H4 (cell line): Measurements from ENCODE around the gene DUOX1. TPM values are rescaled to one million over a fixed set of nuclear protein-coding genes. Genes with fewer than 3 reads are reported as not detected.

Source experiments
- DNase-seq: peaks from one replicate; pipeline ENCODE4 v3.0.0-alpha.2; 2015; ENCODE audit warnings: low spot score
- total RNA-seq: library from RNA; depleted of rRNA; stranded (reverse); fragments of >200 nt; shearing (Covaris generic); gene quantifications from 2 replicates; pipeline ENCODE4 v1.2.3, GENCODE V29; 2014

The DUOX1 gene
- total RNA-seq, 1 experiment from 2014 or later: not detected

DNA sequence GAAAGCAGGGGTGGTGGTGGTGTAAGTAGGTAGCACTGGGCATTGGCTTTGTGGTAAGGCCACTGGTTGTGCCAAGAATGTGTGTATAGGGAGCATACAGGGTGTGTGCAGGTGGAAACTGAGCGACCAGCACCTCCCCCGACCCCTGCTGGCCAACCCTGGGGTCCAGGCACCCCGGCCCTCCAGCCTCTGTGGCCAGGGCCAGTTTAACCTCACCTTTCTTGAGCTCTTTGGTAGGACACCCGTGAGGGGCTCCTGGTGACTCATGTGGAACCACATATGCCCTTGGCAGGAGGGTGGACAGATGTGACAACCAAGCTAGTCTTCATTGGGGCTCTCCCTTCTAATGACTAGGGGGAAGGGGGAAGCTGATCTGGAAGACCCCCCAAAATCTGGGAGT is 38.5 kb downstream of the DUOX1 start:
- no peak for DNase-seq

DNA sequence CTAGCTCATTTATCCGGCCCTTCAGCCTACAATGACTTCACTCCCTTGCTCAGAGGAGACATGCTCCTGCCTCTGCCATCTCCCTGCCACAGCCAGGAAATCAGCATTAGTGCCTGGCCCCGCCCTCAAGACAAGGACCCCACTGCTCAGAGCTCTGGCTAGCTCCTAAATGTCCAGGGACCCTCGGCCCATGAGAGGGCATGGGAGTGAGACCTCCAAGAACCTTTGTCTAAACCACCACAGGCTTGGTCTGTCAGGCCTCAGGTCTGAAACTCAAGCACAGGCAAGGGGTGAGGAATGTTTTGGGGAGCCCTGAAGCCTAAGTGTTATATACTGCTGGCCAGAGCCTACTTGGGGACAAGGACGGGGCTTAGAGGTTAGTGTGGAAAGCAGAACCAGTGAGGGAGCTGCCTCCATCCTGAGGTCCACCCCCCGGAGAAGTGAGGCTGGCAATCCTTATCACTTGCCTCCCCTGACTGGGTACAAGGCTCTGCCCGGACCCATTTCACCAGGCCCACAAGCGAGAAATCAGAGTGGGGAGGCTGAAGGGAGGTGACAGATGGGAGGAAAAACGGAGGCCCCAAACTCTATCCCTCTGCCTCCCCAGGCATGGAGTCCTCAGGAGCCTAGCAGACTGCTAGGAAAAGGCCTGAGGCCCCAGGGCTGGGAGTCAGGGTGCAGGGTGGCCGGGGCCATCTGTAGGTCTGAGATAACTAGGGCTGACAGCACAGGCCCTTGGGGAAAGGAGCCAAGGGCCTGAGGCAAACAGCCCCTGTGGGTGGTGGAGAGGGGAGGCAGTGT is 39.2 kb downstream of the DUOX1 start:
- DNase-seq: no peak

DNA sequence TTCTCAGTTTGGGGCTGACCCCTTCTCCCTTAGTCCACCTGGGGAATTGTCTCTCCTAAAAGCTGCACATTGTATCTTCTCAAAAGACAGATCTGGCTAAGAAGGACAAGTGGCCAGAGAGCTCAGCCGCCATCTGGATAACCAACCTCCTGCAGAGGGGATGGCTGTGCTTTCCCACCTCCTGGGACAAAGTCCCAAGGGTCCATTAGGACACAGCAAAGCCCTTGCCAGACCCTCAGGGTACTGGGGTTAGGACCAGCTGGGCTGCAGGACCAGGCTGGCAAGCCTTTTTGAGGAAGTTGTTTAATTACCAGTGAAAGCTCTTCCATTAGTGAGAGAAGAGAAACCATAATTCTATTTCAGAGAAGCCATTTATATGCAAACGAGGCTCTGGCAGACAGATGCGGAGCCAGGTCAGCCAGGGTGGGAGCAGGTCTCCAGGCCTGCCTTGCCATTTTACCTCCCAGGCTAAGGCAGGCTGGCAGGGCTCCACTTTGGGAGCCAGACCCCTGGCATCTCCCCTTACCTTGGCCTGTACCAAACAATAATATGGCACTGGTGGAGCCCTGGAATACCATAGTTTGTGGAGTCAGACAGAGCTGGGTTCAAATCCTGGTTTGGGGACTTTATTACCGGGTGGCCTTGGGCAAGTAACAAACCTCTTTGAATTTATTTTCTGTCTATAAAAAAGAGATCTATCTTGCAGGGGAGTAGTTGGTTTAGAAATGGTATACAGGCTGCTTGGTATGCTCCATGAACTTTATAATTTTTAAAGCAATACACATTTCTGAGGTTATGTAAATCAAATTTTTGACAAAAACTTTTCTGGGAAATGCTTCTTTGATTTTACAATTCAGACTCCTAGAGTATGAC is 40.0 kb downstream of the DUOX1 start:
- no peak for DNase-seq

DNA sequence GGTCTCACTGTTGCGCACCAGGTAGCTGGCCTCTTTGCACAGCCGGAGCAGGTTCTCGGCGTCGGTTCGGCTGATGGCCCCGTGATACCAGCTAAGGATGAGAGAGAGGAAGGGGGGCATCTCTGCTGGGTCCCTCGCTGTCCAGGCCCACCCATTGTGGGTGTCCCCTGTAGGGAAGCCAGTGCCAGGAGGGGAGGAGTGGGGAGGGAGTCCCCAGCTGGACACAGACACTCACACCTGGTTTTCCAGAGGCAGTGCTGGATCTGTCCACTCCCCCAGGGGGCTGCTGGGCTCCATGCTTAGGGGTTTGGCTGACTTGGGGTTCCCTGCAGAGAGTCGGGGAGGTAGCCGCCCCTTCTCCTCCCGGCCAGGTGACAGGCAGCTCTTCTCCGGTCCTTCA is 42.1 kb downstream of the DUOX1 start:
- DNase-seq: no peak

DNA sequence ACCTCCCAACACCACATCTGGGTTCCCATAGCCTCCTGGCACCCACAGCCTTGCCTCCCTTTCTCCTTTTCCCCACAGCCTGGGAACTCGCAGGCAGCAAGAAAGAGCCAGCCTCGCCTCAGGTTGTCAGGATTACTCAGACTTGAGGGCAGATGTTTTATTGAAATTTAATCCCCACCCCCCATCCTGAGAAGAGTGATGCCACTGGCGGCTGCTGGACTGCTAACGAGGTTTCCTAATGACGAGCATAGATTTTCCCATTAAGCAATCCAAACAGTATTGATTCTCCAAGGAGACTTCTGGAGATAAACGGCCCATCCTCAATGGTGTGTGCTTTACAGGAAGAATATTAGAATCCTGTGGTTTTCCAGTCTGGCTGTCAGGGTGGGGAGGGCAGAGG is 44.3 kb downstream of the DUOX1 start:
- no peak for DNase-seq

DNA sequence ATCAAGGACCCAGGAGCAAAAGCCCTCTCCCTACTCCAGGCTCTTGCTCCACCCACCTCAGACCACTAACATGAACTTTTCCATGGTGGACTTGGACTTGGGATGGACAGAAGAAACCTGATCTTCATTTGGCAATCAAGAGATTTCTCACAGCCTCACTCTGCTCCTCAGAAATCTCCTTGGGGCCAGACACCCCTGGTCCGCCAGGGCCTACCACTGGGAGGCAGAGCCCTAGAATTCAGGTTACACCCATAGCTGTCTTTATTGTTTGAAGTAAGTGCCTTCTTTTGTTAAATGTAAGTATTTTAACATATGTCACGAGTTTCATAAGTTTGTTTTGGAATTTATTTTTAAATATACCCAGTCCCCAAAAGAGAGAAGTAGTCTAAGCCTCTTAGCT is 44.8 kb downstream of the DUOX1 start:
- no peak for DNase-seq

DNA sequence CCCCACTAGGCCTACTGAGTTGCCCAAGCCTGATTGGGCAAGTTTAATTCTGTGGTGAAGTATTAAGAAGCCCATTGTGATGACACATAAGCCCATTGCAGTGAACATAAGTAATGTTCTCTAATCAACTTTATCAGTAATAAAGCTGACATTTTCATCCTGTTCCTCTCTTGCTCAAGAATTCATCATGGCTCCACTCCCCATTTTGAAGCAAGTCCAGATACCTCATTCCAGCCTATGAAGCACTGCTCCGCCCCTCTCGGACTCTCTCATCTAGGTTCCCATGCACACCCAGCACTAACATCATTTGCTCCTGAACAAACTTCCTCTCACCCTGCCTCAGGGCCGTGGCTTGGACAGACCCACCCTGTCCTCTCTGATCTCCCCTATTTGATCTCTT is 47.5 kb downstream of the DUOX1 start:
- no peak for DNase-seq

DNA sequence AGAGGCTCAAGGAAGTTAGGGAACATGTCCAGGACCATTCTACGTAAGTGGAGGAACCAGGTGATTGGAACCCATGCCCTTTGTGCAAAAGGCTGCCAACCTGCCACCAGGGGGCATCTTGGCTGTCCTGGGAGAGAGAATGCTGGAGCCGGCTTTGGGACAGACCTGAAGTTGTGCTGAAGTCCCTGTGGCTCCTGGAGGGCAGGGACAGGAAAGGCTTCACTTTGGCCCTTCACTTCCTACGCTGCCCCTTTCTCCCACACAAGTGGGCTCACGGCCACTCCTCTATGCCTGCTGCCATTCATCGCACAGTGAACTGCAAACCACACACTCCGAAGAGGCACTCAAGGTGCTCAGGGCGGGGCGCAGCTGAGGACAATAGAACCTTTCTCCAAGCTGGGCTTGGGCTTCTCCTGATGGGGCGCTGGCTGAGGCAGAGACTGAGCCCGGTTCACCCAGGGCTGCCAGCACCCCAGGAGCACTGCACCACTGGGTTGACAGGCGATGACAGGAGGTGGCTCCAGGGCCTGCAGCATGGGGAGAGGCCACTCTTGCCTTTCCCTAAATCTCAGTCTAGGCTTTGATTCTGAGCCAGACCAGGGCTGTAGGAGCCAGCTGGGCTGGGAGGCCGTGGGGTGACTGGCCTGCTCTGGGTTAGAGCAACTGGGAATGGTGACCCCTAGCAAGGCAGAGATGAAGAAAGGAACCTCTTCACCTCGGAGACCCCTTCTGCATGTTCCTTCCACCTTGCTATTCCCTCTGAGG is 49.6 kb downstream of the DUOX1 start:
- no peak for DNase-seq

DNA sequence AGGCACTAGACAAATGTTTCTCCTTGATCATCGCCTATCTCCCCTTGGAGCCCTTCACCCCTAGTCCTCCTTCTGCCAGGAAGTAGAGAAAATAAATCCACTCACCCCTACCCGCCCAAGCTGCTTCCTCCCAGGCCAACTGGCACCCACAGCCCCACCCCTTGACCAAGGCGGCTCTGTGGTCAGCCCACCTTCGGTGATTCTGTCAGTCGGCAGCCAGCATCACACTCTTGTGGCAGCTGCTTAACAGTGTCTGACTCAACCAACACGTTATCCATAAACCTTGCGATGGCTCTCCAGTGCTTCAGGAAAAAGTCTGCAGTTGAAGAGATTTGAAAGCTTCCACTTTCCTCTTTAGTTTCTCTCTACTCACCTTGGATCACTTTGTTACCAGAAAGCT is 50.4 kb downstream of the DUOX1 start:
- DNase-seq: peak; percentile 37

DNA sequence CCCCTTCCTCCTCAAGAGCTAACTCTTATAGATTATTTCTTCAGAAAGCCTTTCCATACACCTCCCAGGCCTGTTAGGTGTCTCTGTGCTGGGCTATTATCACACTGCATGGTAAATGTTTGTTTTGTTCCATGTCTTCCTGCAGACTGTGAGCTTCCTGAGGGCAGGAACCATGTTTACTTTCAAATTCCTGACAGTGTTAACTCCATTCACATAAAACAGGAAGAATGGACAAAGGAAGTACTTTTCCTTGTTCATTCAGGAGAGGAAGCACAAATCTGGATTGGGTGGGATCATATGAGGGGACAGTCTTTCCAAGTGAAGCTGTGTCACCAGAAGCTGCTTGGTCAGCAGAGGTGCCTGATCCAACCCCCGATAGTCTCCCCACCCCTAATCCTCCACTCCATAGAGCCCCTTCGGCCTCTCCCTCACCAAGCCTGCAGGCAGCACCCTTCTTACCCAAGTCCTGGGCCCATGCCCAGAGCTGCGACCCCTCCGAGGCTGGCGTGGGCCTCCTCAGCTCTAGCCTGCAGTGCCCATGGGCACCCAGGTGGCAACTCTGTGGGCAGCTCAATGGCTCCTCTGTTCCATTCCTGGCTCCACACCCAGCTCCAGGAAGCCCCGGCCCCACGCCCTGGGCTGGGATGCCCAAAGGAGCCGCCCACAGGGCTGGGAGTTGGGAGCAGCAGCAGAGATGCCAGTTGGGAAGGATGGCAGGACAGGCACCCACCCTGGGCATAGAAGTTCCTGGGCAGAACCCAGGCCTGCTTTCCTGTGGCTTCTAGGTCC is 51.0 kb downstream of the DUOX1 start:
- no peak for DNase-seq

DNA sequence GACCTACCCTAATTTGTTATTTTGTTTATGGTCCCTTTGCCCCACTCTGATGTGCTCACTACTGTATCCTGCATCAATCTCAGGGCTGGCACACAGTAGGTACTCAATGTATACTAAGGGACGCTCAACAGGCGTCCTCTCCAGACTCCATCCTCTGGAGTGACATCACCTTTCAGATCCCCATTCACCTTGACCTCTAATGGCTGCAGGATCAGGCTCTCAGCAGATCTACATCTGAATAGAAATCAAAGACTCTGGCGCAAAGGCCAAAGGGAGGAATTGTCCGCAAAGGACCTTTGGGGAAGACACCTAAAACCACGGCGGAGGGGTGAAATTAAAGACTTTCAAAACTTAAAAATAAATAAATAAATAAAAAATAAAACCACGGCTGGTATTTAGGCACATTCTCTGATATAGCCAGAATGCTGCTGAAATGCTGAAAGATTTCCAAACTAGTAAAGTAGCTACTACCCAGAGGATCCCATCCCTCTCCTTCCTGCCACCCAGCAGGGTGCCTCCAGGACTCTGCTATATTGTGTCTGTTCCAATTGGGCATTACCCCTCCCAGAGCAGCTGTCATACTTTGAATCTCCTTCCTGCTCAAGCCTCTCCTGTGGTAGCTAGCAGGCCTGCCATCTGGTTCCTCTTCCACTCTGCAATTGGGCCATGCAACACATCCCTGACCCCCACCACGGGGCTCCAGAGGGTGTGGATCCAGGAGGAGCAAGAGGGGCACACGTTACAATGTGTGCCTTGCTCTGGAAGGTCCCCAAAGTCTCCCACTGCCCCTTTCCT is 51.9 kb downstream of the DUOX1 start:
- DNase-seq: no peak

DNA sequence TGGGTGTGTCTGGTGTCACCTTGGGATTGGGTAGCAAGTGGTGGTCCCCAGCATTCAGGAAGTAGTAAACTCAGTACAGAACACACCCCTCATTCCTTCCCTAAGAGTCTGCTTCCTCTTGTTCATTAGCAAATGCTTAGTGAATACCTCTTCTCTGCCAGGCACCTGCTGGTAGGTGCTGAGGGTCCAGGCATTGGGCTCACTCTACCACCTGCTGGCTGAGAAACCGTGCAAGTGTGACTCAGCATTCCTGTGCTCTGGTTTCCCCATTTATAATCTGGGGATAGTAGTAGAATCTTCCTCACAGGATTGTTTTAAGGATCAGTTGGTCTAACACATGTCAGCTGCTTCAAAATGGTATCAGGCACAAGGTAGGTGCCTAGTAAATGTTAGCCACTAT is 53.2 kb downstream of the DUOX1 start:
- no peak for DNase-seq

DNA sequence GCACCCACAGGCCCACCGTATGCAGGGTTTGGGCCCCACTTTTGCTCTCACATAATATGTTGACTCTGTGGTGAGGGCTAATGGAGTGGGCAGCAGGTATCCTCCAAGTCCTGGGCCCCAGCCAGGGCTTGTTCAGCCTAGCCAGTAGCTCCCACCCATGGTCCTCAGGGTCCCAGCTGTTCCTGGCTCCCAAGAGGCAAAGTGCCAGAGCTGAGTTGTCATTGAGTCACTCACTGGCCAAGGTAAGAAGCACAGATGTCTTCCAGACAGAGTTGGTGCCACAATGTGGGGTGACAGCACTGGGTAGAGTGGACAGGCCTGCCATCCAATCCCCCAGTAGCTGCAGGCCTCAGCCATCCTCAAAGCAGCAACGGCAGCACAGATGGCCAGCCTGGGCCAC is 53.7 kb downstream of the DUOX1 start:
- no peak for DNase-seq

DNA sequence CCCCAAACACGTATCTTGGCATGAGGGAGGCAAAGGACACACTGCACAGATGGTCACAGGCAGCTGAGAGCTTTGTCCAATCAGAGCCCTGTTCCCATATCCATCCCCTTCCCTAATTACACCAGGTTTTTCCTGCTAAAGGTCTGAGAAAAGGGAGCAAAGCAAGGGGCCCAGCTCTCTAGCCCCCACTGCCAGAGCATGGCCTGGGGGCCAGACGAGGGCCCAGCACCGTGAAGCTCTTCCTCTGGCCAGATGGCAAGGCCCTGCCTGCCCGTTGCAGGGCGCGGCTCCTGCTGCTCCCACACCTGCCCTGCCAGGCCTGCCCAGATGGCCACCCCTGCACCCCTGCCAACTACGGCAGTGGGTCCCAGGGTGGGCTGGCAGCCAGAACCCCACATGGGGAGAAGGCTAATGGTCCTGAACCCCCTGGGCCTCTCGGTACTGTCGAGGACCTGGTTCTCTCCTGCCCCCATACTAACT is 54.8 kb downstream of the DUOX1 start:
- no peak for DNase-seq

DNA sequence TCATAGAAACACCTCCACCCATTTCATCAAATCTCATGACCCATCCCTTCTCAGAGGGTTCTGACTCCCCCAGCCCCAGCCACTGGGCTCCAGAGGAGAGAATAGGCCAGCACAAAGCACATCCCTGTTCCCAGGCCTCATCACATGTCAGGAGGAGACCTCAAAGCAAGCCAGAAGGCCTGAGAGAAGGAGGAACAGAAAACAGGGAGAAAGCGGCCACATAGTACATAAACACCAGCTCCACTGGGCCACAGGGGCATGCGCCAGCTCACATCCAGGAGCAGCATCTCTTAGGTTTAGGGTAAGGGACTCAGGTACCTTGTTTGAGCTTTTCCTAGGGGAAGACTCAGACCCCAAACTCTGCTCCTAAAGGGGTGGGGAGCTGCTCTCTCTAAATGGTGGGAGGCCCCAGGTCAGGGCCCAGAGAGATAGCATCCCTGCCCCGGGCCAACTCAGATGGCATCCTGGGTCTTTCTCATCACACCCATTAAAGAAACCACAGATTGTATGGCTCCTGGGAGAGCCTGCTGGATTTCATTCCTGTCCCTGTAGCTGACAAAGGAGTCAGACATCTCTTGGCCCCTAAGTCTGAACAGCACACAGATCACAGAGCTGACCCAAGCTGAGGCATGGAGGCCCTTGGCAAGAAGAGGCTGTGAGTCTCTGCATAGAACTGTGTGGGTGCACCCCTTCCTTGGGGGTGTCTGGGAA is 55.4 kb downstream of the DUOX1 start:
- no peak for DNase-seq

DNA sequence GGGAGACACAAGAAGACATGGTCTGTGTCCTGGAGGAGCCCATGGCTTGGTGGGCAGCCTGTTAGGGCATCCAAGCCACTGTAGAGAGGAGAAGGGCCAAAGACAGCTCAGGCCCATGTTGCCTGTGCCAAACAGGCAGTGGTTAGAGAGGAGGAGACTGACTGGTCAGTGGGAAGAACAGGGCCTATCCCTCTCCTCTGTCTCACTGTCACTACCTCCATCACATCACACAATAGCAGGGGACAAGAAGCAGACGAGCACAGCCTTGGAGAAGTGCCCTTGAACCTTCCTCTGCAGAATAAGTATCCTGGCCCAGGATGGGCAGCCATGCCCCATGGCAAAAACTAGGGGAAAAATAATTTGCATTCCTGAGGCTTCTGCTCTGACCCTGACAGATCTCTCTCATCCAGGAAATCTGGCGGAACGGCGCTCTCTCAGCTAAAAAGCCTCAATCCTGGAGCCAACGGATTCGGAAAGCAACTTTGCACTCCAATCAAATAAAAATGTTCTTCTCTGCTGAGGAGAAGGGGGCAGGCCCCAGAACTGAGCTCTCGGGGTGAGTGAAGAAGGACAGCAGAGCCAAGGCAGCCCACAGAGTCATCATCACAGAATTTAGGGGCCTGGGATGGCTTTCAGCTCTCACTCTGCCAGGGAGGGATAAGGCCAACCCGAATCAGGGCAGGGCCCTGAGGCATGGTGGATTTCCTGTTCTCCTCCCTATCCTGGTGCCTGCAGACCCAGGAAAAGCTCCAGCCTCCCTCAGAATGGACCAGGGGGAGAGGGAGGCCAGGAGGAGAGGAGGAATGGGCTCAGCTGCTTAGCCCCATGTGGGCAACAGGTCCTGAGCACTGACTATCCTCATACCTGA is 56.3 kb downstream of the DUOX1 start:
- DNase-seq: no peak

DNA sequence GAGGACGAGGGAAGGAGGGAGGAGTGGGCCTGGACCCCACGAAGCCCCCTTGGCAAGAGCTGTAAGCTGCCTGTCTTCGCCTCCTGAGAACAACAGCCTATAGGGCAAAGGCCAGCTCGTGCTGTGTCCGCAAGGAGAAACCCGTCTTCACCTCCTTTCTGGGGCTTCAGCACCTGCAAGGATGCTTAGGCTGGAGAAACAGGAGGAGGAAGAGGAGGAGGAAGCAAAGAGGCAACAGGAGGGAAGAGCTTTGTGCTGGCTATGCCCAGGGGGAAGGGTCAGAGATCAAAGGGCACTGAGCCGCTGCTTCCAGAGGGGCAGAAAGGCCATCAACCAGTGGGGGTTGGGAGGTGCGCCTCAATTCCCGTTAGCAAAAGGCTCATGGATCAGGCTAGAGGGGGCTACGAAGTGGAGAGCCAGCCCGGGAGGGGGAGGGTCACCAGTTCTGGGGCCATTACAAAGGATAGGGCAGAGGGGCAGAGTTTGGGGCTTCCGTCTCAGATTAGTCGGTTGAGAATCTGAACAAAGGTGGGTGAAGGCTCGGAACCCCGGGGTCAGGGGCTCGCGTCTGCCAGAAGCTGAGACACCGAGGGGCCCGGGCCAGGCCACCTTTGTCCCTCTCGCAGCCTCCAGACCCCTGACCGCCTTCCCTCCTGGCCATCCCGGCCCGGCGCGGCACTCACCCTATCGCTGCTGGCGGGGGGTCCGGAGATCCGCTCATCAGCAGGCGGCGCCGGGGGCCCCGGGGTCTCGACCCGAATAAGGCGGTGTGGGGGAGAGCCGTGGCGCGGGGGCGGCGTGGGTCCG is 57.2 kb downstream of the DUOX1 start:
- no peak for DNase-seq

DNA sequence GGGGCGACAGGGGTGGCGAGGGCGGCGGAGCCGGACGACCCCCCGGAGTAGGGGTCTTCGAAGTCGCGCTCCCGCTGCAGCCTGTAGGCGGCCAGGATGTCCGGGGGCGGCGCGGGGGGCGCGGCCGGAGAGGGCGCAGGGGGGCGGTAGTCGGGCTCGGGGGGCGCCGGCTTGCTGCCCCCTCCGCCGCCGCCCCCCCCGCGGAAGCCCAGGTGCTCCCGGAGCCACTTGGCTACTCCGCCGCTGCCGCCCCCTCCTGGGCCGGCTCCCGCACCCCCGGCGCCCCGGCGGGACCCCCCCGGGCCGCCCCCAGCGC is 57.7 kb downstream of the DUOX1 start:
- no peak for DNase-seq
